ENCODE data around the gene LSM14B. TPM values are rescaled to one million over a fixed set of nuclear protein-coding genes. Genes with fewer than 3 reads are reported as not detected.

Gene LSM14B
- total RNA-seq, 1 donor from 2014 or later = 35.1 TPM

DNA sequence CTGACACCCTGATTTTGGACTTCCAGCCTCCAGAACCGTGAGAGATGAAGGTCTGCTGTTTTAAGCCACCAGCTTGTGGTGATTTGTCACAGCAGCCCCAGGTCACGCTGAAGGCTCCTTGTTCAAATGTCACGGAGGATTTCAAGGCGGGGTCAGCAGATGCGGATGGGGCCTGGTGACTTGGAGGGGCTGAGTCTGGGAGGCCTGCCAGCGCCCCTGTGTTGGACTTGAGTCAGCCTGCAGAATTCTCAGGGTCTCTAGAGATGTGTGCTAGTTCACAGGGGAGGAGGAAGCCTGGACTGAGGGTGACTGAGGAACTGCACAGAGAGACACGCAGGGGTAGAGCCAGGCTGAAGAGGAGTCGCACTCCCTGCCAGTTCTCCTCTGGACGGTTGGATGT lies 37.1 kb upstream of the LSM14B start:
- intact Hi-C loops (cut with DNase I) = no loop called here
- H3K36me3 ChIP-seq = no peaks in the 10 kb centered on the region
- H3K27ac ChIP-seq = no peak overlapping the region
- no peak overlapping the region for H3K4me3 ChIP-seq
- ATAC-seq (no peak), DNase-seq (no peak)
- no peaks in the 10 kb centered on the region for H3K27me3 ChIP-seq
- H3K4me1 ChIP-seq = no peaks in the 10 kb centered on the region
- TF ChIP-seq, protein P1, sequence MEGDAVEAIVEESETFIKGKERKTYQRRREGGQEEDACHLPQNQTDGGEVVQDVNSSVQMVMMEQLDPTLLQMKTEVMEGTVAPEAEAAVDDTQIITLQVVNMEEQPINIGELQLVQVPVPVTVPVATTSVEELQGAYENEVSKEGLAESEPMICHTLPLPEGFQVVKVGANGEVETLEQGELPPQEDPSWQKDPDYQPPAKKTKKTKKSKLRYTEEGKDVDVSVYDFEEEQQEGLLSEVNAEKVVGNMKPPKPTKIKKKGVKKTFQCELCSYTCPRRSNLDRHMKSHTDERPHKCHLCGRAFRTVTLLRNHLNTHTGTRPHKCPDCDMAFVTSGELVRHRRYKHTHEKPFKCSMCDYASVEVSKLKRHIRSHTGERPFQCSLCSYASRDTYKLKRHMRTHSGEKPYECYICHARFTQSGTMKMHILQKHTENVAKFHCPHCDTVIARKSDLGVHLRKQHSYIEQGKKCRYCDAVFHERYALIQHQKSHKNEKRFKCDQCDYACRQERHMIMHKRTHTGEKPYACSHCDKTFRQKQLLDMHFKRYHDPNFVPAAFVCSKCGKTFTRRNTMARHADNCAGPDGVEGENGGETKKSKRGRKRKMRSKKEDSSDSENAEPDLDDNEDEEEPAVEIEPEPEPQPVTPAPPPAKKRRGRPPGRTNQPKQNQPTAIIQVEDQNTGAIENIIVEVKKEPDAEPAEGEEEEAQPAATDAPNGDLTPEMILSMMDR (IDR thresholded peaks at IDR 0.05) = no peak
- no peaks in the 10 kb centered on the region for H3K9me3 ChIP-seq

DNA sequence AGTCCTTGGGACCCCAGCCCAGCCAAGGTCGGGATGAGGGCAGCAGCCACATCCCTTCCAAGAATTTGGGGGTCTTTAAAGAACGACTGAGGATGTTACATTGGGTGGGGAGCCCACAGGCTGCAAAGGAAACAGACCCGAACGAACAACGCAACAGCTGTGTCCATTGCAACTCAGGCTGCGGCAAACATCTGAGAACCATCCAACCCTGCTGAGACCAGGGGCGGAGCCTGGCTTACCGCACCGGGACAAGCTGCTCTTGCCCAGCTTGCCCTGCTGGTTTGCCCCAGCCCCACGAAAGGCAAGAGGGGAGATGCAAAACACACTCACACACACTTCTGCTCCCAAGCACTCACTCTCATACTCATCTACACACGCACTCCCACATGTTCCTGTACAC lies 35.0 kb upstream of the LSM14B start:
- Histone ChIP-seq H3K27ac (no peak overlapping the region), H3K4me3 (no peak overlapping the region), H3K4me1 (no peaks in the 10 kb centered on the region), H3K36me3 (no peaks in the 10 kb centered on the region), H3K27me3 (no peaks in the 10 kb centered on the region), H3K9me3 (no peaks in the 10 kb centered on the region)
- DNase-seq (no peak), ATAC-seq (peak; percentile 15)
- TF ChIP-seq, protein P1 (IDR thresholded peaks at IDR 0.05) = no peak
- intact Hi-C loops (cut with DNase I) = no loop called here

DNA sequence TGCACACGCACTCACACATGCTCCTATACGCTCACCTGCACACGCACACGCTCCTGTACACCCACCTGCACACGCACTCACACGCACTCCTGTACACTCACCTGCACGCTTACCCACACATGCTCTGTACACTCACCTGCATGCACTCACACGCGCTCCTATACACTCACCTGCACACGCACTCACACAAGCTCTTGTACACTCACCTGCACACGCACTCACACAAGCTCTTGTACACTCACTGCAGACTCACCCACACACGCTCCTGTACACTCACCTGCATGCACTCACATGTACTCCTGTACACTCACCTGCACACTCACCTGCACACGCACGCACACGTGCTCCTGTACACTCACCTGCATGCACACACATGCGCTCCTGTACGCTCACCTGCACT lies 34.6 kb upstream of the LSM14B start:
- no peaks in the 10 kb centered on the region for H3K9me3 ChIP-seq
- DNase-seq (no peak), ATAC-seq (peak; percentile 25)
- H3K4me1 ChIP-seq = no peaks in the 10 kb centered on the region
- no peak overlapping the region for H3K27ac ChIP-seq
- H3K36me3 ChIP-seq = no peaks in the 10 kb centered on the region
- TF ChIP-seq, protein P1 (IDR thresholded peaks at IDR 0.05) = no peak
- no peaks in the 10 kb centered on the region for H3K27me3 ChIP-seq
- H3K4me3 ChIP-seq = no peak overlapping the region
- intact Hi-C loops (cut with DNase I) = no loop called here

DNA sequence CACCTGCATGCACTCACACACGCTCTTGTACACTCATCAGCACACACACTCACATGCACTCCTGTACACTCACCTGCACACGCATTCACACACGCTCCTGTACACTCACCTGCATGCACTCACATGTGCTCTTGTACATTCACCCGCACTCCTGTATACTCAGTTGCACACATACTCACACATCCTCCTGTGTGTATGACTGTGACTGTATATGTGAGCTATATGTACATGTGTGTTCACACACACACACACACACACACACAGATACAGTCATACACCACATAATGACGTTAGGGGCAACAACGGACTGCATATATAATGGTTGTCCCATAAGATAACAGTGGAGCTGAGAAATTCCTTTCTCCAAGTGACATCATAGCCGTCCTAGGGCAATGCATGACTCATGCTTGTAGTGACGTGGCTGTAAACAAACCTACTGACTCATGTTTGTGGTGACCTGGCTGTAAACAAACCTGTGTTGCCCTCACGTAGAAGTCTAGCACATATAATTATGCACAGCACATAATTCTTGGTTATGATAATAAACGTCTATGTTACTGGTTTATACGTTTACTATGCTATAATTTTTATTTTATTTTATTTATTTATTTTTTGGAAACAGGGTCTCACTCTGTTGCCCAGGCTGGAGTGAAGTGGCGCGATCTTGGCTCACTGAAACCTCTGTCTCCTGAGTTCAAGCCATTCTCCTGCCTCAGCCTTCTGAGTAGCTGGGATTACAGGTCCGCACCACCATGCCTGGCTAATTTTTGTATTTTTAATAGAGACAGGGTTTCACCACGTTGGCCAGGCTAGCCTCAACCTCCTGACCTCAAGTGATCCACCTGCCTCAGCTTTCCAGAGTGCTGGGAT lies 33.8 kb upstream of the LSM14B start:
- Histone ChIP-seq H3K36me3 (no peaks in the 10 kb centered on the region), H3K27me3 (no peaks in the 10 kb centered on the region), H3K9me3 (no peaks in the 10 kb centered on the region), H3K4me1 (no peaks in the 10 kb centered on the region), H3K4me3 (no peak overlapping the region), H3K27ac (no peak overlapping the region)
- intact Hi-C loops (cut with DNase I) = no loop called here
- TF ChIP-seq, protein P1 (IDR thresholded peaks at IDR 0.05) = no peak
- DNase-seq (no peak), ATAC-seq (peak; percentile 10)

DNA sequence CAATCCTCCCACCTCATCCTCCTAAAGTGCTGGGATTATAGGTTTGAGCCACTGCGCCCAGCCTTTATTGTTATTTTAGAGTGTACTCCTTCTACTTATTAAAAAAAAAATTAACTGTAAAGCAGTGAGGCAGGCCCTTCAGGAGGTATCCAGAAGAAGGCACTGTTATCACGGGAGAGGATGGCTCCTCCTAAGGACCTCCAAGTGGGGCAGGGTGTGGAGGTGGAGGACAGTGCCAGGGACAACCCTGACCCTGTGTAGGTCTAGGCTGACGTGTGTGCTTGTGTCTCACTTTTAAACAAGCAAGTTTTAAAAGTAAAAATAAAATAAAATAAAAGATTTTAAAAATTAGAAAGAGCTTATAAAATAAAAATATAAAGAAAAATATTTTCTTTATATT lies 32.9 kb upstream of the LSM14B start:
- no peaks in the 10 kb centered on the region for H3K27me3 ChIP-seq
- H3K9me3 ChIP-seq = no peaks in the 10 kb centered on the region
- H3K4me3 ChIP-seq = no peak overlapping the region
- TF ChIP-seq, protein P1 (IDR thresholded peaks at IDR 0.05) = no peak
- DNase-seq (no peak), ATAC-seq (no peak)
- intact Hi-C loops (cut with DNase I) = no loop called here
- no peak overlapping the region for H3K27ac ChIP-seq
- no peaks in the 10 kb centered on the region for H3K36me3 ChIP-seq
- no peaks in the 10 kb centered on the region for H3K4me1 ChIP-seq
